HCT116 (cell line): ENCODE results near the gene KDM7A. TPM values are rescaled to one million over a fixed set of nuclear protein-coding genes. Genes with fewer than 3 reads are reported as not detected.

ENCODE experiments used
- ATAC-seq: fragments of 200-7000 bp; cut with Tn5 transposase; 2 replicates; pipeline ENCODE4 v1.9.1; 2020; ENCODE audit warnings: mild to moderate bottlenecking, moderate library complexity
- BruUV-seq: library from RNA; stranded (reverse); fragments of 400-500 nt; replicated peaks from 2 replicates; lab custom pipeline; 2021; lab: Mats Ljungman, UMichigan
- CTCF ChIA-PET: fragments of 300-600 bp; sonication (Branson Sonifier 250); formaldehyde crosslinking; loops from one replicate; lab custom pipeline; 2021; ENCODE audit warnings: antibody characterized with exemption; lab: Charles Lee
- POLR2A ChIA-PET: fragments of 300-600, 350-600 bp; sonication (Branson Sonifier 250); formaldehyde crosslinking; loops from one replicate; lab custom pipeline; 2021; ENCODE audit warnings: antibody characterized with exemption; lab: Charles Lee
- RAD21 ChIA-PET, 2 experiments: fragments of 300-600 bp; sonication (Branson Sonifier 250); formaldehyde crosslinking; loops; one replicate each; lab custom pipeline; 2023; ENCODE audit warnings: low total read pairs in 2 of 2; ENCODE audit not compliant: uncharacterized antibody in 2 of 2, unreplicated experiment in 2 of 2, low non-redundant PET in 1 of 2; lab: Charles Lee
- DNase-seq: peaks from one replicate; pipeline ENCODE4 v3.0.0-alpha.2; 2010; ENCODE audit warnings: low read depth, low spot score
- H2AFZ ChIP-seq: fragments of 200-600 bp; shearing (Covaris generic), sonication (generic); 2 replicates; pipeline ENCODE4 v1.6.1; 2017; ENCODE audit warnings: low read depth, mixed run types, mixed read lengths, antibody characterized with exemption, low read length; ENCODE audit not compliant: poor library complexity, severe bottlenecking
- H3K27ac ChIP-seq: 2 replicates; pipeline ENCODE4 v1.5.1; 2012; ENCODE audit warnings: low read depth, low read length
- H3K27me3 ChIP-seq: fragments of 200-600 bp; sonication (generic); 2 replicates; pipeline ENCODE4 v1.6.1; 2016; ENCODE audit warnings: mixed run types, low read length, mixed read lengths; ENCODE audit not compliant: insufficient read depth
- H3K36me3 ChIP-seq, 2 experiments: fragments of 200-500 bp in 1 of 2; fragments of 200-600 bp in 1 of 2; sonication (Bioruptor generic) in 1 of 2; sonication (generic) in 1 of 2; 2 replicates each; pipeline versions ENCODE4 v1.5.1 to v1.6.1; 2014 to 2016; ENCODE audit warnings: low read length in 2 of 2, inconsistent platforms in 1 of 2, mixed read lengths in 1 of 2, mixed run types in 1 of 2; ENCODE audit not compliant: insufficient read depth in 2 of 2, control insufficient read depth in 1 of 2
- H3K4me1 ChIP-seq, 2 experiments: fragments of 200-600 bp in 1 of 2; sonication (generic) in 1 of 2; 2 replicates each; pipeline versions ENCODE4 v1.5.1 to v1.6.1; 2012 to 2017; ENCODE audit warnings: low read length in 2 of 2, inconsistent platforms in 1 of 2, mild to moderate bottlenecking in 1 of 2, mixed read lengths in 1 of 2, mixed run types in 1 of 2, moderate library complexity in 1 of 2; ENCODE audit not compliant: insufficient read depth in 2 of 2, control insufficient read depth in 1 of 2
- H3K4me2 ChIP-seq: fragments of 200-600 bp; sonication (generic); 2 replicates; pipeline ENCODE4 v1.6.1; 2017; ENCODE audit warnings: mixed run types, low read length, mixed read lengths
- H3K4me3 ChIP-seq, 2 experiments: fragments of 200-600 bp in 1 of 2; sonication (generic) in 1 of 2; replicated peaks in 1 of 2; 2 replicates each; pipeline ENCODE4 v1.5.1; 2011 to 2016; ENCODE audit warnings: low read length in 2 of 2, control low read depth in 1 of 2, low read depth in 1 of 2, mild to moderate bottlenecking in 1 of 2, mixed read lengths in 1 of 2, mixed run types in 1 of 2
- H3K79me2 ChIP-seq: fragments of 200-600 bp; sonication (generic); 2 replicates; pipeline ENCODE4 v1.6.1; 2017; ENCODE audit warnings: mild to moderate bottlenecking, mixed run types, low read length, moderate library complexity, mixed read lengths; ENCODE audit not compliant: insufficient read depth
- H3K9ac ChIP-seq: fragments of 200-600 bp; sonication (generic); 2 replicates; pipeline ENCODE4 v1.6.1; 2016; ENCODE audit warnings: low read length, mixed read lengths
- H3K9me2 ChIP-seq: fragments of 200-600 bp; sonication (generic), shearing (Covaris generic); 2 replicates; pipeline ENCODE4 v1.6.1; 2017; ENCODE audit warnings: mixed run types, mild to moderate bottlenecking, moderate library complexity; ENCODE audit not compliant: insufficient read depth
- H3K9me3 ChIP-seq, 2 experiments: fragments of 200-500 bp in 1 of 2; fragments of 200-600 bp in 1 of 2; sonication (Bioruptor generic) in 1 of 2; sonication (generic) in 1 of 2; 2 replicates each; pipeline ENCODE4 v1.6.1; 2014 to 2017; ENCODE audit warnings: low read length in 2 of 2, mixed read lengths in 2 of 2, inconsistent platforms in 1 of 2, low read depth in 1 of 2, mild to moderate bottlenecking in 1 of 2, mixed run types in 1 of 2, moderate library complexity in 1 of 2; ENCODE audit not compliant: control insufficient read depth in 1 of 2, insufficient read depth in 1 of 2
- H4K20me1 ChIP-seq: fragments of 200-600 bp; sonication (generic), shearing (Covaris generic); 2 replicates; pipeline ENCODE4 v1.6.1; 2017; ENCODE audit warnings: mixed run types, mild to moderate bottlenecking, moderate library complexity; ENCODE audit not compliant: insufficient read depth
- CBX3 ChIP-seq: IDR thresholded peaks from 2 replicates; pipeline ENCODE4 v1.6.1; 2012; ENCODE audit warnings: low read depth
- CEBPB ChIP-seq: IDR thresholded peaks from 2 replicates; pipeline ENCODE4 v1.6.1; 2012; ENCODE audit warnings: low read depth
- EGR1 ChIP-seq: IDR thresholded peaks from 2 replicates; pipeline ENCODE4 v1.6.1; 2012; ENCODE audit warnings: low read depth
- EZH2phosphoT487 ChIP-seq: fragments of 200-600 bp; IDR thresholded peaks from 2 replicates; pipeline ENCODE4 v1.6.1; 2018; ENCODE audit warnings: antibody characterized with exemption, borderline replicate concordance
- FOSL1 ChIP-seq: IDR thresholded peaks from 2 replicates; pipeline ENCODE4 v1.6.1; 2012; ENCODE audit warnings: low read depth
- JUND ChIP-seq: IDR thresholded peaks from 2 replicates; pipeline ENCODE4 v1.6.1; 2012
- POLR2AphosphoS5 ChIP-seq: IDR thresholded peaks from 2 replicates; pipeline ENCODE4 v1.6.1; 2011; ENCODE audit warnings: mild to moderate bottlenecking, low read depth, low read length, moderate library complexity
- RAD21 ChIP-seq: IDR thresholded peaks from 2 replicates; pipeline ENCODE4 v1.6.1; 2012; ENCODE audit warnings: low read depth, mild to moderate bottlenecking
- SIN3A ChIP-seq: IDR thresholded peaks from 2 replicates; pipeline ENCODE4 v1.6.1; 2012; ENCODE audit warnings: low read depth
- SP1 ChIP-seq: IDR thresholded peaks from 2 replicates; pipeline ENCODE4 v1.6.1; 2012; ENCODE audit warnings: low read depth
- SRF ChIP-seq: IDR thresholded peaks from 2 replicates; pipeline ENCODE4 v1.6.1; 2012; ENCODE audit warnings: low read depth
- TCF7L2 ChIP-seq: IDR thresholded peaks from 2 replicates; pipeline ENCODE4 v1.7.0; 2011; ENCODE audit warnings: borderline replicate concordance, inconsistent platforms; ENCODE audit not compliant: insufficient read depth, insufficient read length; ENCODE audit errors: extremely low read depth
- ZBTB33 ChIP-seq: IDR thresholded peaks from 2 replicates; pipeline ENCODE4 v1.6.1; 2011; ENCODE audit warnings: mild to moderate bottlenecking, low read length, moderate library complexity; ENCODE audit not compliant: insufficient replicate concordance; ENCODE audit errors: extremely low read depth
- ZFX ChIP-seq: fragments of 450-650 bp; IDR thresholded peaks from 2 replicates; pipeline ENCODE4 v1.6.1; 2017
- ZNF274 ChIP-seq: fragments of 200-500 bp; sonication (Bioruptor generic); IDR thresholded peaks from 2 replicates; pipeline ENCODE4 v1.6.1; 2014; ENCODE audit warnings: mild to moderate bottlenecking, low read depth, low read length, inconsistent platforms
- intact Hi-C: fragments of 100-400 bp; cut with micrococcal nuclease; formaldehyde crosslinking; loops from 2 replicates; pipeline ENCODE4 v1.10.0; 2022
- total RNA-seq: library from RNA; stranded (reverse); gene quantifications from one replicate; pipeline ENCODE4 v1.2.1, GENCODE V29; 2021; ENCODE audit not compliant: unreplicated experiment
- TF ChIP-seq, protein P1 (sequence below): IDR thresholded peaks from 2 replicates; pipeline ENCODE4 v1.6.1; 2012; ENCODE audit warnings: low read depth
- TF ChIP-seq, protein P2 (sequence below), 3 experiments: fragments of 200-600 bp in 1 of 3; sonication (generic) in 1 of 3; IDR thresholded peaks in 2 of 3; conservative IDR thresholded peaks in 1 of 3; 2 replicates each; pipeline ENCODE4 v1.5.1; 2012 to 2017; ENCODE audit warnings: low read depth in 2 of 3, low read length in 2 of 3, antibody characterized with exemption in 1 of 3, borderline replicate concordance in 1 of 3, control low read depth in 1 of 3, mild to moderate bottlenecking in 1 of 3, mixed read lengths in 1 of 3, mixed run types in 1 of 3, moderate library complexity in 1 of 3; ENCODE audit not compliant: insufficient read depth in 1 of 3

Gene KDM7A
- total RNA-seq, 1 experiment from 2014 or later = 11.6 TPM

- TF ChIP-seq ZBTB33 (no peak), SRF (no peak), SP1 (no peak)
- TF ChIP-seq, protein P1, sequence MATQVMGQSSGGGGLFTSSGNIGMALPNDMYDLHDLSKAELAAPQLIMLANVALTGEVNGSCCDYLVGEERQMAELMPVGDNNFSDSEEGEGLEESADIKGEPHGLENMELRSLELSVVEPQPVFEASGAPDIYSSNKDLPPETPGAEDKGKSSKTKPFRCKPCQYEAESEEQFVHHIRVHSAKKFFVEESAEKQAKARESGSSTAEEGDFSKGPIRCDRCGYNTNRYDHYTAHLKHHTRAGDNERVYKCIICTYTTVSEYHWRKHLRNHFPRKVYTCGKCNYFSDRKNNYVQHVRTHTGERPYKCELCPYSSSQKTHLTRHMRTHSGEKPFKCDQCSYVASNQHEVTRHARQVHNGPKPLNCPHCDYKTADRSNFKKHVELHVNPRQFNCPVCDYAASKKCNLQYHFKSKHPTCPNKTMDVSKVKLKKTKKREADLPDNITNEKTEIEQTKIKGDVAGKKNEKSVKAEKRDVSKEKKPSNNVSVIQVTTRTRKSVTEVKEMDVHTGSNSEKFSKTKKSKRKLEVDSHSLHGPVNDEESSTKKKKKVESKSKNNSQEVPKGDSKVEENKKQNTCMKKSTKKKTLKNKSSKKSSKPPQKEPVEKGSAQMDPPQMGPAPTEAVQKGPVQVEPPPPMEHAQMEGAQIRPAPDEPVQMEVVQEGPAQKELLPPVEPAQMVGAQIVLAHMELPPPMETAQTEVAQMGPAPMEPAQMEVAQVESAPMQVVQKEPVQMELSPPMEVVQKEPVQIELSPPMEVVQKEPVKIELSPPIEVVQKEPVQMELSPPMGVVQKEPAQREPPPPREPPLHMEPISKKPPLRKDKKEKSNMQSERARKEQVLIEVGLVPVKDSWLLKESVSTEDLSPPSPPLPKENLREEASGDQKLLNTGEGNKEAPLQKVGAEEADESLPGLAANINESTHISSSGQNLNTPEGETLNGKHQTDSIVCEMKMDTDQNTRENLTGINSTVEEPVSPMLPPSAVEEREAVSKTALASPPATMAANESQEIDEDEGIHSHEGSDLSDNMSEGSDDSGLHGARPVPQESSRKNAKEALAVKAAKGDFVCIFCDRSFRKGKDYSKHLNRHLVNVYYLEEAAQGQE = no peak
These were observed 98.4 kb downstream of the KDM7A start (continued) for GRCh38 chr7:140078392-140078791.

GRCh38 chr7:140074780-140075179 is 102.0 kb downstream of the KDM7A start:
- H3K27me3 ChIP-seq = no peaks in the 10 kb centered on the region
- no TSS peak for BruUV-seq
- POLR2A ChIA-PET = no interaction called here
- no peak overlapping the region for H3K27ac ChIP-seq
- H3K9me3 ChIP-seq = no peaks in the 10 kb centered on the region
- intact Hi-C loops = no loop called here
- H3K4me3 ChIP-seq = no peak overlapping the region
- DNase-seq = no peak
- H4K20me1 ChIP-seq = no peaks in the 10 kb centered on the region
- no peak overlapping the region for H3K9ac ChIP-seq
- CTCF ChIA-PET = no interaction called here
- H3K9me2 ChIP-seq = no peaks in the 10 kb centered on the region
- H3K4me1 ChIP-seq = peaks cover 0 to 7% of the 10 kb centered on the region in 2 experiments; a peak in 1 of 4 replicates
- RAD21 ChIA-PET = no interaction called here
- H3K4me2 ChIP-seq = no peak overlapping the region
- H3K36me3 ChIP-seq = no peaks in the 10 kb centered on the region
- H3K79me2 ChIP-seq = no peaks in the 10 kb centered on the region
- ATAC-seq = no peak
- H2AFZ ChIP-seq = no peak overlapping the region
- TF ChIP-seq TCF7L2 (no peak), JUND (no peak), ZFX (no peak), EGR1 (no peak), EZH2phosphoT487 (no peak), POLR2AphosphoS5 (no peak), SRF (no peak), ZBTB33 (no peak), RAD21 (no peak), CEBPB (no peak), ZNF274 (no peak), FOSL1 (no peak), CBX3 (no peak), SIN3A (no peak)
- TF ChIP-seq, protein P2, sequence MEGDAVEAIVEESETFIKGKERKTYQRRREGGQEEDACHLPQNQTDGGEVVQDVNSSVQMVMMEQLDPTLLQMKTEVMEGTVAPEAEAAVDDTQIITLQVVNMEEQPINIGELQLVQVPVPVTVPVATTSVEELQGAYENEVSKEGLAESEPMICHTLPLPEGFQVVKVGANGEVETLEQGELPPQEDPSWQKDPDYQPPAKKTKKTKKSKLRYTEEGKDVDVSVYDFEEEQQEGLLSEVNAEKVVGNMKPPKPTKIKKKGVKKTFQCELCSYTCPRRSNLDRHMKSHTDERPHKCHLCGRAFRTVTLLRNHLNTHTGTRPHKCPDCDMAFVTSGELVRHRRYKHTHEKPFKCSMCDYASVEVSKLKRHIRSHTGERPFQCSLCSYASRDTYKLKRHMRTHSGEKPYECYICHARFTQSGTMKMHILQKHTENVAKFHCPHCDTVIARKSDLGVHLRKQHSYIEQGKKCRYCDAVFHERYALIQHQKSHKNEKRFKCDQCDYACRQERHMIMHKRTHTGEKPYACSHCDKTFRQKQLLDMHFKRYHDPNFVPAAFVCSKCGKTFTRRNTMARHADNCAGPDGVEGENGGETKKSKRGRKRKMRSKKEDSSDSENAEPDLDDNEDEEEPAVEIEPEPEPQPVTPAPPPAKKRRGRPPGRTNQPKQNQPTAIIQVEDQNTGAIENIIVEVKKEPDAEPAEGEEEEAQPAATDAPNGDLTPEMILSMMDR (IDR thresholded peaks at IDR 0.05 in 2 of 3, conservative IDR thresholded peaks at IDR 0.05 in 1 of 3; ENCODE audit: borderline replicate concordance in 1 of 3, insufficient read depth in 1 of 3, low read depth in 2 of 3, low read length in 2 of 3) = no peak
